ENCODE results near the gene IFFO2.
"Not testable (repeated sequence)": the region's sequence is repeated elsewhere in the genome, so short reads cannot be mapped to it uniquely, and the experiment has no call there.

Gene IFFO2

DNA sequence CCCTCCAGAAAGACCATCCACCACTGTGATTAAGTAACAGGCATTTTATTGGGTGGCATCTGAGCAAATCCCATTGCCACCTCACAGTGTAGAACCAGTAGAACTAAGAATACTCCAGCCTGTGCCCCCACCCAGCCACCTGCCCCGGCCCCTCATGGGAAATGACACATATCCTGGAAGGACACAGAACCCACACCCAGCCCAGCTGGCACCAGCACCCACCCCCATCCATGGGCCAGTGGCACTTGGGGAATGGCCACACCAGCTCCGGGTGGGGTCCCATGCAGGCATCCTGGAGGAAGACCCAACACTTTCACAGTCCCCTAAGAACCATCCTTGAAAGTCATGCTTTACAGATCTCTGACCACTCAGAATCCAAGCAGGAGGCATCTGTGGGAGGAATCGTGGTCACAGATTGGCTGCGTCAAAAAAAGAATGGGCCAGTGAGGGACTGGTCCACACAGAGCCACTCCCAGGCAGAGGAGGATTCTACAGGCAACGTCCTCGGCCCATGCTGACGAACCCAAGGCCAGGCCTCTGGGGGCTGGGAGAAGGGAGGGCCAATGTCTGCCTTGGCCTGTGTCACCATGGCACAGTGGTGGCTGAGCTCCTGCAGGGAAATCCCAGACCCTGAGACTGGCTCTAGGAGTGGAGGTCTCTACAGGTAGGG lies 84.9 kb downstream of the IFFO2 start:
- DNase-seq = no peak

DNA sequence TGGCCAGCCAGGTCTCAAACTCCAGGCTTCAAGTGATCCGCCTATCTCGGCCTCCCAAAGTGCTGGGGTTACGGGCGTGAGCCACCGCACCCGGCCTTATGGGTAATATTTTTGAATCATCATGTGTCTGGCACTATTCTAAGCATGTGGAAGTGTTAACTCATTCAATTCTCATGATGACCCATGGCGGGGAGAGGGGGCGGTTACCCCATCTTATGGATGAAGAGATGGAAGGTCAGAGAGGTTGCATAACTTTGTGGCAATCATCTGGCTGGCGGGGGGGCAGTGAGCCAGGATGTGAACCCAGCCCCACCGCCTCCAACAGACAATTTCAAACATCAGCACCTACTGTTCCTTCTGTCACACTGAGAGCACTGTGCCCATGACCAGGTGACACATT lies 85.5 kb downstream of the IFFO2 start:
- DNase-seq = no peak

DNA sequence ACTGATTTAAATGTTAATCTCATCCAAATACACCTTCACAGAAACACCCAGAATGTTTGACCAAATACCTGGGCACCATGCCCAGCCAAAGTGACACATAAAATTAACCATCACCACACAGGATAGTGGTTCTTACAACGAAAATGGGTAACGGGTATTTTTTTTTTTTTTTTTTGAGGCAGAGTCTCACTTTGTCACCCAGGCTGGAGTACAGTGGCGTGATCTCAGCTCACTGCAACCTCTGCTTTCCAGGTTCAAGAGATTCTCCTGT lies 85.9 kb downstream of the IFFO2 start:
- not testable (repeated sequence) for DNase-seq

DNA sequence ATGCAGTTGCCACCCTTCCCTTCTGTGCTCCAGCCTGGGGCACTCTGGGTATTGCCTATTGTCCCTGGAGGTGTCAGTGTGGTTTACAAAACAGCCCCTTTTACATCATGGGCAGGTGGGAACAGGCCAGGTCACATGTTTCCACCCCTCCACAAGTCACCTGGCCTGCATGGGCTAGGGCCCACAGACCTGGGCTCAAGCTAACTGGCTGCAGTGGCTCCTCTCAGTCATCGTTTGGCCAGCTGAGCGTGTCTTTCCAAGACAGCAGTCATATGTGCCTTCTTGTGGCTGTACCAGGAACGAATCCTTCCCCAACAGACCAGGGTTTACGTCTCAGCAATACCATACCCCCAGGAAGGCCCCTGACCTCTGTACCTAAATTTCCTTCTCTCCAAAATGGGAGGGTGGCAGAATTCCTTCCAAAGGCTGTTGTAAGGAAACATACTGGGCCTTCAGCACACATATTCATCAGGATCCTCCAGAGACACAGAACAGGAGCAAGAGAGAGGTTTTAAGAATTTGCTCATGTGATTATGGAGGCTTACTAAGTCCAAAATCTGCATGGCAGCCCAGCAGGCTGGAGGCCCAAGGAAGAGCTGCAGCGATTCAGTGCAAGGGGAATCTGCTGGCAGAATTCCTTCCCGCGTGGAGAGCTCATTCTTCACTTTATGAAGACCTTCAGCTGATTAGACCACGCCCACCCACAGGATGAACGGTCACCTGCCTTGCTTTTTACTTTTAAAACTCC lies 86.5 kb downstream of the IFFO2 start:
- DNase-seq = no peak

DNA sequence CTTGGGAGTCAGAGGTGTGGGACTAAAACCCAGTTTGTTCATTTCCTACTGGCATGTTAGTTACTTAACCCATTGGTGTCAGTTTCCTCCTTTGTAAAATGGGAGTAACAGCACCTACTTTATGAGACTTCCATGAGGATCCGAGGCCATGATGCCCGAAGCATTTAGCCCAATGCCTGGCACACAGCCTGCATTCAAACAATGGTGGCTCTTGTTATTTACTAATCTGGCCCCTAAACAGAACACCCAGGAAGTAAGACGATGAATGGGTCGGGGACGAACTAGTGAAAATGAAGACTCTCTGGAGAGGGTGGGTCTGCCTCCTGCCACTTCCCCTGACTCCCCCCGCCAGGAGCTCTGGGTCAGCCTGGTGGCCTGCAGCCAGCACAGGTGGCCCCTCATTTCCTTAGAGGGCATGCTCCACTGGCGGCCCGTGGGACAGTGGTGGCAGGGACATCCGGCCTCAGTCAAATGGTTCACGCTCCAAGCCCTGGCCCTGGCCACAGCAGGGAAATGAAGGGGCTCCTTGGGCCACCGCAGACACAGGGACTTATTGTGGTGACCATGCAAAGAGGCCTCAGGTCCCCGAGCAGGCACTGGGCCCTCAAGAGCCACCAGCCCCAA lies 87.6 kb downstream of the IFFO2 start:
- no peak for DNase-seq

DNA sequence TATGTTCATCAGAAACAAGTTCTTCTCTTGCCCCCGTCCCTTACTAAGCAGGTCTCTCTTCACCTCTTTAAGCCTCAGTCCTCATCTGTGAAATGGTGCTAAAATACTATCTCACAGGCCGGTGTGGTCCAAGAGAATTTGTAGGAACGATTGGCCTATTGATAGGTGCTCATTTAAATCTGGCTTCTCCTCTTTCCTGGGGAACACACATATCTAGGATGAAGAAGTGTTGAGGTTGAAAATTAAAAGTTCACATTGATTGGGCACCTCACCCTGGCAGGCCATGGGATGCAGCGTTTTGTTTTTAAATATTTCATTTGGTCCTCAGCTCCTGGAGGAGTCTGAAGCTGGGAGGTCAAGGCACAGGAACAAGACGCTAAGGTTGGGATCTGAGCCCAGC lies 88.1 kb downstream of the IFFO2 start:
- no peak for DNase-seq

DNA sequence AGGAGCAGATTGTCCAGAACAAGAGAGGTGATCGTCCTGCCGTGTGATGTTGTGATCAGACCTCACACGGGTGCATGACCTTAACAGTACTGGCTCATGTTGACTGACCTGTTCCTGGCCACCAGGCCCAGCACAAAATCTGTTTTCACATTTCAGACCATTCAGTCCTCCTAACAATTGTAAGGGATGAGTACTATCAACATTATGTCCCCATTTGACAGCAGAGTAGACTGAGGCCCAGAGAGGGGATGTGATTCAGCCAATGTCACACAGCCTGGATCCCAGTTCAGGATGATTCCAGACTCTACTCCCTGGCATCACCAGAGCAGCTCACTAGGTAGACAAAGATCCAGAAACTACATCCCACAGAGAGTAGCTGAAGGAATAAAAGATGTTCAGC lies 89.6 kb downstream of the IFFO2 start:
- DNase-seq = no peak

DNA sequence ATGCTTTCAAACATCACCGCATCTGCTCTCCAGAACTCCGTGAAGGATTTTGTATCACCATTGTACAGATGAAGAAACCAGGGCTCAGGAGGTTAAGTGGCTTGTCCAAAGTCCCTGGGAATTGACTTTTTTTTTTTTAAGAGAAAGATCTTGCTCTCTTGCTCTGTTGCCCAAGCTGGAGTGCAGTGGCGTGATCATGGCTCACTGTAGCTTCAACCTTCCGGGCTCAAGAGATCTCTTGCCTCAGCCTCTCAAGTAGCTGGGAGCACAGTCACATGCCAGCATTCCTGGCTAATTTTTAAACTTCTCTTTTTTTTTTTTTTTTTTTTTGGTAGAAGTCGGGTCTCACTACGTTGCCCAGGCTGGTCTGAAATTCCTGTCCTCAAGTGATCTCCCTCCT lies 90.2 kb downstream of the IFFO2 start:
- DNase-seq = no peak

DNA sequence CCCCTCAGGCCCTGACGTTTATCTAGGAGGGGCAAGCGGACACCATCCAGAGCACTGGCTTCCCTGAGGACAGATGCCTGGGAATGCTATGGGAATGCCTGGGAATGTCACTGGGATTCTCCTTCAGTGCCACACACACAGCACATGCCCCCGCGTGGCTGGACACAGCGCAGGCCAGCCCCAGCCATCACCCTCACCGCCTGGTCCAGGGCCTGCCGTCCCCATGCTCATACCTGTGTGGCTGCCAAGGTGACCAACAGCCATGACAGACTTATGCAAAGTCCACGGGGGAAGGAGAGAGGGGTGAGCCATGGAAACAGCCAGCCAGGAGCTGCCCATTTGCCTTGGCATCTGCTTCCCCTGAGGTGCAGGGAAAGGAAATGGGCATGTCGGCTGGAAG lies 91.3 kb downstream of the IFFO2 start:
- DNase-seq = no peak

DNA sequence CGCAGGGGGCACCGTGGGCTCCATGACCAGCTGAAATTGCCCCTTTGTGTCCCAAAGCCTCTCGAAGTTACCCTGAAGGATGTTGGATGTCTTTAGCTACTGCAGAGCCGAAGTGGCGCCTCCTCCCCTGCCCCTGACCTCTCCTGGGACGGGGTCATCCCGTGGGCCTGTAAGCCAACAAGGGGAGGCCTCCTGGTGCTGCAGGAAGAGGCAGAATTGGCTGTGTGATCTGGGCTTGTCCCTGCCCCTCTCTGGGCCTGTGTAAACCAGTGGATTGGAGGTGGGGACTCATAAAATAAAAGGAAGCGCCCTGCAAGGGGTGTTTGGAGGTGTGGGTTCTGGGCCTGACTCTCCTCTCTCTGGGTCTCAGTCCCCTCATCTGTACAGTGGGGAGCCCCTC lies 94.9 kb downstream of the IFFO2 start:
- no peak for DNase-seq

DNA sequence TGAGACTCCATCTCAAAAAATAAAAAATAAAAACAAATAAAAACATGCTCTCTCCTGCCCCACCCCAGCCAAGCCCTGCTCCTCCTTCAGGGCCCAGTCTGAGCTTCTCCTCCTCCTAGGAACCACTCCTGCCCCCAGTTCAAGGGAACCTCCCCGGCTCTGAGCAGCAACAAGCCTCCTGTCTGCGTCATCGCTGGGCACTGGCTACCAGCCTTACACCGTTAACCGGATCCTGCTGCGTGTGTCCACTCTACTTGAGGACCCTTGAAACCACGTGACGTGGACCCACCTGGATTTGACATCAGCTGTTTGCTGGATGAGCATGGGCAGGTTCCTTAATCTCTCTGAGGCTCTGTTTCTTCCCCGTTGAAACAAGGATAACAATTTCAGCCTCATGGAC lies 95.4 kb downstream of the IFFO2 start:
- DNase-seq = peak; percentile 38

DNA sequence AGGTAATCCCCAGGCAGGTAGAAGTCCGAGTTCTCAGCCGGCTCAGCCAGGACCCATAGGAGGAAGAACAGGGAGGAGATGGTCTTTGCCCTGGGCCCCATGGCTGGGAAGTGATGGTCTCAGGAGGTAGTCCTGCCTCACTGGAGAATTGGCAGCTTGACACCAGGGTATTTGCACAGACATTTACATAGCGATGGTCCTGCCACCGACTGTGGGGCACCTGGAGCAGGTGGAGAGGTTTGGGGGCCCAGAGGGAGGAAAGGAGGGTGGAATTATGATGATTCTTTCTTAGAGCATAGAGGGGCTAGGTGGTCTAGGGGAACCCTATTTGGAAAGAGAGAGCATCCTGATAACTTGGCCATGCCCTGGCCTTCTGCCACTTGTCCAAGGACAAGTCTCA lies 96.9 kb downstream of the IFFO2 start, which contains the start of gene TAS1R2:
TAS1R2 (minus strand) TSS at position 101 of the 400 bp plus-strand sequence; CDS start at position 101, 0 bp downstream.
- no peak for DNase-seq

DNA sequence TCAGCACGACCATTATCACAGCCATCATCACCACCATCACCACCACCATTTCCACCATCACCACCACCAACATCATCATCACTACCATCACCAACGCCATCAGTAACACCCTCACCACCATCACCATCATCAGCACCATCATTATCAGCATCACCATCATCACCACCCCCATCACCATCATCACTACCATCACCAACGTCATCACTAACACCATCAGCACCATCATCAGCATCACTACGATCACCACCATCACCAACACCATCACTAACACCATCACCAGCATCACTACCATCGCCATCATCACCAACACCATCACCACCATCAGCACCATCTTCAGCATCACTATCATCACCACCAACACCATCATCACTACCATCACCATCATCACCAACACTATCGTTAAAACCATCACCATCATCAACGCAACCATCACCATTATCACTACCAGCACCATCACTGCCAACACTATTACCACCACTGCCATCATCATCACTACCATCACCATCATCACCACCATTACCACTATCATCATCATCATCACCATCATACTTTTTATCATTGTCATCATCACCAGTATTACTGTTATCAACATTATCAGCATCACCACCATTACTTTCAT lies 98.3 kb downstream of the IFFO2 start:
- no peak for DNase-seq

DNA sequence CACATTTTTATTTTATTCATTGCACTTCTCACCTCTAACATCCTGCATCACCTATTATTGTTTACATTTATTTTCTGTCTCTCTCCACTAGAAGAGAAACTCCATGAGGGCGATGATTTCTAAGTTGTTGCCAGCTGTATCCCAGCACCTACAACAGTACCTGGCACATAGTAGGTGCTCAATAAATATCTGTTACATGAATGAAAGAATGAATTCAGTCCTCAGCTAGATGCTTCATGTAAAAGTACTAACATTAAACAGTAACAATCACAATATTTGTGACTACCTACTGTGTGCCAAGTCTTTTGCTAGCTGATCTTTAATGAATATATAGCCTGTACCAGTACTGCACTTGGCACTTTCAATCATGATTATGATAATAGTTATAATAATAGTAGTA lies 100.0 kb downstream of the IFFO2 start:
- no peak for DNase-seq

DNA sequence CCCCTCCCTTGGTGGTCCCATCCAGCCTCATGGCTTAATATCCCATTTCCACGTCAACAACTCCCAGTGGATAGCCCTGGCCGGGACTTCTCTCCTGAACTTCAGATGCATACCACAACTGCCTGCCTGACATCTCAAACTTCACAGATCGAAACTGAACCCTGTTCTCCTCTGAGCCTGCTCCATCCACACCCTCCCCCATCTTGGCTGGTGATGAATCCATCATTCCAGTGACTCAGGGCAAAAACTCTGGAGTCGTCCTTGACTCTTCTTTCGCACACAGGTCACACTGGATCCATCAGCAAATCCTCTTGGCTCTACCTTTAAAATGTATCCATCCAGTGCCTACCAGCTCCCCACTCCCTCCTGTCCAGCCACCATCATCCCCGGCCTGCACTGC lies 100.9 kb downstream of the IFFO2 start:
- no peak for DNase-seq

DNA sequence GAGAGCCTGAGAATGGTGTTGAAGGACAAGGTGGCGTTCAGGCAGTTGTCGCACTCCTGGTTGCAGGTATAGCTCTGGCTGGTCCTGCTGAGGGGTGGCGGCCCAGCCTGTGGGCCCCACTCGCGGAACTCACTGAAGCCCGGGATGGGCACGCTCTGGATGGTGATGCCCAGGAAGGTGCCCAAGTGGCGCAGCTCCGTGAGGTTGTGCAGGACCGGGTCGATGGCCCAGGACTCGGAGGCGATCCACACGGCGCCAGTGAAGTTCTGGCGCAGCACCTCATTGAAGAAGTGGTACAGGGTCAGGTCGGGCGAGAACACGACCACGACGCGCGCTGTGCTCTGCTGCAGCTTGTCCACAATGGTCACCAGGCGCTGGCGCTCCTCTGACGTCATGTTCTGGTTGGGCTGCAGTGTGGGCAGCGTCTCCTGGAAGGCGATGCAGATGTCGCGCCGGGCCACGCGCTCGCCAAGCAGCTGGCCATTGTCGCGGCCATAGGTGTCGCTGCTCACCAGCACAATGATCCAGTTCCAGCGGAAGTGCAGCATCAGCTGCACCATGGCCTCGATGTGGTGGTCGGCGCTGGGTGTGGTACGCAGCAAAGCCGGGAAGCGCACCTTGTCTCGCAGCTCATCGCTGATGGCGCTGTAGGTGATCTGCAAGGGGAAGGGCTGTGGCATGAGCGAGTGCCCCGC lies 102.0 kb downstream of the IFFO2 start:
- DNase-seq = peak; percentile 45
